H1 (cell line): Measurements from ENCODE around the gene PDE1C. TPM values are rescaled to one million over a fixed set of nuclear protein-coding genes. Genes with fewer than 3 reads are reported as not detected.

Source experiments
- CTCF ChIA-PET: fragments of 300-600 bp; sonication (Branson Sonifier 250); formaldehyde crosslinking; loops from one replicate; lab custom pipeline; 2021; ENCODE audit not compliant: partially characterized antibody; lab: Charles Lee
- POLR2A ChIA-PET: fragments of 300-600 bp; sonication (Branson Sonifier 250); formaldehyde crosslinking; loops from one replicate; lab custom pipeline; 2021; ENCODE audit warnings: inconsistent platforms; ENCODE audit not compliant: partially characterized antibody; lab: Charles Lee
- DNase-seq, 2 experiments: peaks; one replicate each; pipeline versions ENCODE4 v3.0.0 to v3.0.0-alpha.2; 2010 to 2022; ENCODE audit warnings: low spot score in 2 of 2, low read depth in 1 of 2, mixed read lengths in 1 of 2
- FAIRE-seq: peaks from 2 replicates; lab custom pipeline; 2011; peaks lifted over from hg19 to GRCh38; lab: Jason Lieb, UNC
- H2AFZ ChIP-seq: 2 replicates; pipeline ENCODE4 v1.8.1; 2012; ENCODE audit warnings: low read length, inconsistent platforms
- H2AK5ac ChIP-seq: 2 replicates; pipeline ENCODE4 v1.6.1; 2013; ENCODE audit warnings: low read depth, low read length
- H2BK120ac ChIP-seq: replicated peaks from 2 replicates; pipeline ENCODE3; 2013; ENCODE audit warnings: low read depth, low read length, inconsistent platforms
- H2BK12ac ChIP-seq: 2 replicates; pipeline ENCODE4 v1.6.1; 2013; ENCODE audit warnings: low read depth, low read length
- H2BK15ac ChIP-seq: 2 replicates; pipeline ENCODE4 v1.6.1; 2013; ENCODE audit warnings: low read length
- H2BK20ac ChIP-seq: 2 replicates; pipeline ENCODE4 v1.6.1; 2013; ENCODE audit warnings: low read length
- H2BK5ac ChIP-seq: 2 replicates; pipeline ENCODE4 v1.6.1; 2013; ENCODE audit warnings: low read depth, low read length
- H3K14ac ChIP-seq: 2 replicates; pipeline ENCODE4 v1.6.1; 2013; ENCODE audit warnings: inconsistent platforms; ENCODE audit not compliant: insufficient read length
- H3K18ac ChIP-seq: 2 replicates; pipeline ENCODE4 v1.6.1; 2013; ENCODE audit warnings: low read length; ENCODE audit errors: extremely low read depth
- H3K23ac ChIP-seq: 2 replicates; pipeline ENCODE4 v1.6.1; 2013; ENCODE audit warnings: inconsistent platforms; ENCODE audit not compliant: insufficient read length
- H3K23me2 ChIP-seq: 2 replicates; pipeline ENCODE4 v1.6.1; 2013; ENCODE audit warnings: low read depth, low read length
- H3K27ac ChIP-seq: 2 replicates; pipeline ENCODE4 v1.6.1; 2011; ENCODE audit warnings: low read depth, low read length, inconsistent platforms
- H3K27me3 ChIP-seq, 4 experiments: replicated peaks in 1 of 4; 1 replicate in 1 of 4; 2 replicates in 3 of 4; pipeline versions ENCODE4 v1.6.1 to v1.8.1; 2011 to 2013; ENCODE audit warnings: low read length in 3 of 4, mild to moderate bottlenecking in 3 of 4, inconsistent platforms in 2 of 4, mixed read lengths in 2 of 4, moderate library complexity in 1 of 4; ENCODE audit not compliant: control insufficient read depth in 3 of 4, insufficient read depth in 3 of 4; ENCODE audit errors: extremely low read depth in 1 of 4
- H3K36me3 ChIP-seq, 4 experiments: 2 replicates each; pipeline versions ENCODE4 v1.6.1 to v1.8.1; 2011 to 2013; ENCODE audit warnings: mild to moderate bottlenecking in 4 of 4, low read length in 3 of 4, moderate library complexity in 2 of 4, control low read depth in 1 of 4, inconsistent platforms in 1 of 4; ENCODE audit not compliant: insufficient read depth in 4 of 4, control insufficient read depth in 2 of 4
- H3K4ac ChIP-seq: replicated peaks from 2 replicates; pipeline ENCODE3; 2013; ENCODE audit warnings: low read length, low read depth, mixed read lengths, inconsistent platforms; ENCODE audit not compliant: insufficient read length
- H3K4me1 ChIP-seq, 4 experiments: replicated peaks in 1 of 4; 1 replicate in 1 of 4; 2 replicates in 3 of 4; pipeline versions ENCODE4 v1.6.1 to v1.8.1; 2011 to 2013; ENCODE audit warnings: low read length in 3 of 4, inconsistent platforms in 2 of 4, mixed read lengths in 1 of 4; ENCODE audit not compliant: insufficient read depth in 4 of 4, control insufficient read depth in 3 of 4
- H3K4me2 ChIP-seq, 2 experiments: 2 replicates each; pipeline versions ENCODE4 v1.6.1 to v1.8.1; 2011 to 2013; ENCODE audit warnings: low read depth in 2 of 2, low read length in 2 of 2, control low read depth in 1 of 2, inconsistent platforms in 1 of 2, mild to moderate bottlenecking in 1 of 2; ENCODE audit not compliant: insufficient read depth in 1 of 2
- H3K4me3 ChIP-seq, 4 experiments: fragments of 200-600, 300-600 bp in 1 of 4; sonication (generic), shearing (Covaris generic), sonication (Bioruptor Twin) in 1 of 4; 2 replicates each; pipeline versions ENCODE4 v1.5.1 to v1.8.1; 2011 to 2016; ENCODE audit warnings: low read length in 4 of 4, low read depth in 3 of 4, control low read depth in 2 of 4, inconsistent platforms in 2 of 4, mild to moderate bottlenecking in 2 of 4, mixed read lengths in 1 of 4, moderate library complexity in 1 of 4; ENCODE audit not compliant: insufficient read depth in 2 of 4; ENCODE audit errors: extremely low read depth in 1 of 4
- H3K56ac ChIP-seq: replicated peaks from 2 replicates; pipeline ENCODE3; 2013; ENCODE audit warnings: low read depth, mild to moderate bottlenecking, mixed read lengths, low read length, inconsistent platforms; ENCODE audit not compliant: insufficient read length
- H3K79me1 ChIP-seq: 2 replicates; pipeline ENCODE4 v1.6.1; 2013; ENCODE audit warnings: low read depth, low read length, control low read depth
- H3K79me2 ChIP-seq, 2 experiments: 2 replicates each; pipeline versions ENCODE4 v1.6.1 to v1.8.1; 2012 to 2013; ENCODE audit warnings: low read length in 2 of 2, mild to moderate bottlenecking in 2 of 2, inconsistent platforms in 1 of 2; ENCODE audit not compliant: insufficient read depth in 2 of 2, control insufficient read depth in 1 of 2
- H3K9ac ChIP-seq, 4 experiments: replicated peaks in 1 of 4; 1 replicate in 1 of 4; 2 replicates in 3 of 4; pipeline versions ENCODE4 v1.6.1 to v1.8.1; 2011 to 2013; ENCODE audit warnings: low read depth in 3 of 4, low read length in 3 of 4, control low read depth in 2 of 4, mild to moderate bottlenecking in 2 of 4, moderate library complexity in 2 of 4, inconsistent platforms in 1 of 4; ENCODE audit errors: extremely low read depth in 1 of 4
- H3K9me3 ChIP-seq, 2 experiments: 2 replicates each; pipeline versions ENCODE4 v1.6.1 to v1.8.1; 2012 to 2013; ENCODE audit warnings: mild to moderate bottlenecking in 2 of 2, moderate library complexity in 2 of 2, control low read depth in 1 of 2, inconsistent platforms in 1 of 2, low read depth in 1 of 2, low read length in 1 of 2, mixed read lengths in 1 of 2; ENCODE audit not compliant: insufficient read depth in 2 of 2
- H4K20me1 ChIP-seq, 2 experiments: replicated peaks in 1 of 2; 2 replicates each; pipeline versions ENCODE3 to v1.8.1; 2011 to 2013; ENCODE audit warnings: inconsistent platforms in 2 of 2, low read length in 2 of 2, mild to moderate bottlenecking in 1 of 2; ENCODE audit not compliant: insufficient read depth in 2 of 2, control insufficient read depth in 1 of 2
- H4K5ac ChIP-seq: 2 replicates; pipeline ENCODE4 v1.6.1; 2013; ENCODE audit warnings: low read length, low read depth, mixed read lengths, inconsistent platforms; ENCODE audit not compliant: insufficient read length
- H4K8ac ChIP-seq: 2 replicates; pipeline ENCODE4 v1.8.0; 2013; ENCODE audit warnings: mild to moderate bottlenecking, moderate library complexity, low read length, inconsistent platforms; ENCODE audit not compliant: insufficient read depth; ENCODE audit errors: extremely low read depth
- H4K91ac ChIP-seq: replicated peaks from 2 replicates; pipeline ENCODE3; 2013; ENCODE audit warnings: low read length, mixed read lengths, inconsistent platforms; ENCODE audit not compliant: insufficient read length
- CBX5 ChIP-seq: fragments of 300-800, 300-1000 bp; sonication (generic); IDR thresholded peaks from 2 replicates; pipeline ENCODE4 v1.7.1; 2016; ENCODE audit warnings: antibody characterized with exemption, low read length, low read depth
- CEBPB ChIP-seq: IDR thresholded peaks from 2 replicates; pipeline ENCODE4 v1.6.1; 2012; ENCODE audit warnings: low read depth, low read length
- CREB1 ChIP-seq: IDR thresholded peaks from 2 replicates; pipeline ENCODE4 v1.6.1; 2012; ENCODE audit warnings: inconsistent platforms
- EP300 ChIP-seq, 2 experiments: IDR thresholded peaks; 1 replicate in 1 of 2; 2 replicates in 1 of 2; pipeline ENCODE4 v1.6.1; 2011 to 2012; ENCODE audit warnings: low read depth in 2 of 2, low read length in 2 of 2, mild to moderate bottlenecking in 2 of 2, borderline replicate concordance in 1 of 2, inconsistent platforms in 1 of 2, moderate library complexity in 1 of 2
- GTF2F1 ChIP-seq: IDR thresholded peaks from 2 replicates; pipeline ENCODE4 v1.6.1; 2012; ENCODE audit warnings: low read depth, low read length, improper control_type of control experiment, borderline replicate concordance
- JUN ChIP-seq: IDR thresholded peaks from 2 replicates; pipeline ENCODE4 v1.6.1; 2011; ENCODE audit warnings: low read depth, mild to moderate bottlenecking, improper control_type of control experiment, low read length
- MAX ChIP-seq: IDR thresholded peaks from 2 replicates; pipeline ENCODE4 v1.6.1; 2012; ENCODE audit warnings: inconsistent platforms
- RFX5 ChIP-seq: IDR thresholded peaks from 2 replicates; pipeline ENCODE4 v1.6.1; 2011; ENCODE audit warnings: low read depth, low read length, improper control_type of control experiment, borderline replicate concordance
- SIN3A ChIP-seq, 2 experiments: IDR thresholded peaks in 1 of 2; conservative IDR thresholded peaks in 1 of 2; 2 replicates each; pipeline ENCODE4 v1.6.1; 2011 to 2012; ENCODE audit warnings: low read length in 2 of 2, improper control_type of control experiment in 1 of 2, low read depth in 1 of 2, mild to moderate bottlenecking in 1 of 2
- SP1 ChIP-seq: IDR thresholded peaks from 2 replicates; pipeline ENCODE4 v1.6.1; 2011; ENCODE audit warnings: low read depth, low read length
- TBP ChIP-seq: IDR thresholded peaks from 2 replicates; pipeline ENCODE4 v1.6.1; 2011; ENCODE audit warnings: low read depth, low read length, improper control_type of control experiment
- YY1 ChIP-seq: IDR thresholded peaks from 2 replicates; pipeline ENCODE4 v1.6.1; 2011; ENCODE audit warnings: low read depth, mild to moderate bottlenecking, low read length
- WGBS, 2 experiments: shearing (Covaris generic) in 1 of 2; methylation state at CpG; one replicate each; pipeline versions ENCODE4 v1.1.6 to v1.1.7; 2013 to 2015; ENCODE audit warnings: low lambda C conversion rate in 2 of 2, mixed read lengths in 2 of 2, inconsistent platforms in 1 of 2, low coverage in 1 of 2, missing lambda C conversion rate in 1 of 2; ENCODE audit not compliant: insufficient replicate concordance in 2 of 2, insufficient coverage in 1 of 2, insufficient read length in 1 of 2; ENCODE audit errors: extremely low coverage in 1 of 2, missing lambda C conversion rate in 1 of 2; 5-methylcytosine and 5-hydroxymethylcytosine counted together
- polyA plus RNA-seq, 7 experiments: library from polyadenylated mRNA; depleted of rRNA in 3 of 7; stranded (reverse) in 5 of 7; unstranded in 2 of 7; fragments of >200 nt in 5 of 7; fragments of 200-250 nt in 2 of 7; gene quantifications; 1 replicate in 5 of 7; 2 replicates in 1 of 7; 4 replicates in 1 of 7; pipeline versions ENCODE4 v1.2.1 to v1.2.3, GENCODE V29; 2011 to 2013; ENCODE audit warnings: missing spikeins in 2 of 7, mixed read lengths in 2 of 7
- total RNA-seq: library from RNA; stranded (reverse); fragmentation: NEBNext Ultra II Directional; extraction: Animal tissue kit (Norgen Biotek cat#: 25700); gene quantifications from 2 replicates; pipeline ENCODE4 v1.2.1, GENCODE V29; 2021

Gene PDE1C
- total and polyA plus RNA-seq, 2 of the 8 experiments (the other 6 are each of a cell fraction or from before 2014, with no cell fraction given), result 0.11 to 1.1 TPM

- no peak overlapping the region for H3K23ac ChIP-seq
- H3K4me3 ChIP-seq, result no peak overlapping the region
- no peak overlapping the region for H2BK12ac ChIP-seq
- ChIA-PET POLR2A (interaction anchor here (0.7 kb wide), 1 partner anchor 87 kb away, joined by 3 read pairs; no protein-coding TSS in a partner anchor), CTCF (interaction anchor here (0.7 to 1.2 kb wide), 2 partner anchors 9 to 422 kb away, joined by 3 to 4 read pairs; no protein-coding TSS in a partner anchor)
- no peaks in the 10 kb centered on the region for H3K23me2 ChIP-seq
- H4K20me1 ChIP-seq, result no peaks in the 10 kb centered on the region
- no peak overlapping the region for H3K4me2 ChIP-seq
- no peak overlapping the region for H3K56ac ChIP-seq
- no peak overlapping the region for H2BK5ac ChIP-seq
- H4K91ac ChIP-seq, result no peak overlapping the region
- H3K27me3 ChIP-seq, result peaks cover 0 to 2% (median 0%) of the 10 kb centered on the region in 4 experiments; a peak in 1 of 7 replicates
- H3K4me1 ChIP-seq, result no peaks in the 10 kb centered on the region
- H3K79me2 ChIP-seq, result no peaks in the 10 kb centered on the region
- H3K18ac ChIP-seq, result no peak overlapping the region
- FAIRE-seq, result no peak
- H2AFZ ChIP-seq, result no peak overlapping the region
- 80% methylated on average over 10 of the region's 10 CpGs; no CpG with 5 or more reads in 1 of the 2 experiments for WGBS, 2 experiments
- H2BK120ac ChIP-seq, result no peak overlapping the region
- no peak for DNase-seq
- H3K4ac ChIP-seq, result no peak overlapping the region
- no peaks in the 10 kb centered on the region; a peak in 1 of 8 replicates for H3K36me3 ChIP-seq
- no peak overlapping the region for H3K9ac ChIP-seq
- no peak overlapping the region for H3K27ac ChIP-seq
- H3K79me1 ChIP-seq, result no peaks in the 10 kb centered on the region
- no peak overlapping the region for H2AK5ac ChIP-seq
- no peak overlapping the region for H4K5ac ChIP-seq
- no peak overlapping the region for H4K8ac ChIP-seq
- TF ChIP-seq JUN, result no peak
- no peak for TF ChIP-seq YY1
- TF ChIP-seq SIN3A (conservative IDR thresholded peaks at IDR 0.05 in 1 of 2, IDR thresholded peaks at IDR 0.05 in 1 of 2; ENCODE audit: low read depth in 1 of 2, low read length in 2 of 2), result no peak
- TF ChIP-seq TBP, result no peak
- TF ChIP-seq MAX, result no peak
- no peak for TF ChIP-seq CBX5
- TF ChIP-seq EP300 (IDR thresholded peaks at IDR 0.05; ENCODE audit: borderline replicate concordance in 1 of 2, low read depth in 2 of 2, low read length in 2 of 2), result no peak
- no peak for TF ChIP-seq SP1
- no peak for TF ChIP-seq CREB1
- no peak for TF ChIP-seq RFX5
- no peak for TF ChIP-seq GTF2F1
- TF ChIP-seq CEBPB, result no peak
- TF ChIP-seq, all 59 proteins: peak for 0
- Histone ChIP-seq H3K9me3 (no peaks in the 10 kb centered on the region), H3K14ac (no peak overlapping the region), H2BK20ac (no peak overlapping the region), H2BK15ac (no peak overlapping the region)
Observed at GRCh38 chr7:31872545-31873370, 197.4 kb downstream of the PDE1C start.
